Measurements from ENCODE around the gene PATJ. TPM values are rescaled to one million over a fixed set of nuclear protein-coding genes. Genes with fewer than 3 reads are reported as not detected.

Gene PATJ
- 3.5 to 4.6 TPM (median 4.1 TPM) in 5 replicates for total RNA-seq (2022; extraction: Qiagen RNA extraction)

GRCh38 chr1:61741711-61742619 lies at the start of gene PATJ:
Gene PATJ, plus strand, starts transcription at chr1:61742480. Its CDS starts 20,413 bp downstream, at chr1:61762893.

GRCh38 chr1:61724813-61725694 lies 17.2 kb upstream of the PATJ start, which contains the start of gene TM2D1:
Gene TM2D1, minus strand, starts transcription at chr1:61725141. Its CDS starts 21 bp downstream, at chr1:61725120.

GRCh38 chr1:62194651-62195544 lies 452.6 kb downstream of the PATJ start, which contains the start of gene L1TD1:
Gene L1TD1, plus strand, starts transcription at chr1:62194849. Its CDS starts 11,780 bp downstream, at chr1:62206629.

Other genes starting within 250 kb of the PATJ start
- gene TM2D1, start 17.3 kb upstream of the PATJ start, total RNA-seq (2022; extraction: Qiagen RNA extraction) = 21.0 to 29.5 TPM (median 22.9 TPM) in 5 replicates

Measured in A549 treated with AZD2906 at 1 μM for 4 hours (cell line).